ENCODE results near the gene IRAK2.
A peak's percentile ranks its signal among the peaks of the same experiment; 100 is the strongest.
"Not testable (repeated sequence)": the region's sequence is repeated elsewhere in the genome, so short reads cannot be mapped to it uniquely, and the experiment has no call there.

IRAK2 gene

DNA sequence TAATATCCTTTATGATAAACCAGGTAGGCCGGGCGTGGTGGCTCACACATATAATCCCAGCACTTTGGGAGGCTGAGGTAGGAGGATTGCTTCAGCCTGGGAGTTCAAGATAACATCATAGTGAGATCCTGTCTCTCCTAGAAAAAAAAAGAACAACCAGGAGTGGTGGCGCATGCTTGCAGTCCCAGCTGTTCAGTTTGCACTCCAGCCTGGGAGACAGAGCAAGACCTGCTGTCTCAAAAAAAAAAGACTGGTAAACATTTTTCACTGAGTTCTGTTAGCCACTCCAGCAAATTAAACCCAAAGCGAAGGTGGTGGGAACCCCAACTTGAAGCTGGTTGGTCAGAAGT lies 9.6 kb upstream of the IRAK2 start:
- no peak overlapping the region for H3K9ac ChIP-seq (ENCODE audit: insufficient read length)
- H3K36me3 ChIP-seq (ENCODE audit: insufficient read depth, low read length) = peaks cover 15% of the 10 kb centered on the region; the same call in 1 of the 2 replicates
- no peak for TF ChIP-seq FOXP2 (optimal IDR thresholded peaks at IDR 0.05; ENCODE audit: control extremely low read depth, extremely low read length, insufficient read depth)
- no peak for TF ChIP-seq EZH2 (IDR thresholded peaks at IDR 0.05)
- no peak for TF ChIP-seq POLR2AphosphoS5 (IDR thresholded peaks at IDR 0.05; ENCODE audit: borderline replicate concordance, low read depth, low read length)
- no peak overlapping the region for H3K27ac ChIP-seq
- no peak for DNase-seq (ENCODE audit: low read depth, low spot score)
- no peaks in the 10 kb centered on the region for H3K9me3 ChIP-seq (ENCODE audit: low read depth, low read length)
- H3K4me3 ChIP-seq = no peak overlapping the region

GRCh38 chr3:10155658-10156057 lies 9.1 kb upstream of the IRAK2 start:
- Histone ChIP-seq H3K9me3 (ENCODE audit: low read depth, low read length) (no peaks in the 10 kb centered on the region), H3K4me3 (no peak overlapping the region), H3K36me3 (ENCODE audit: insufficient read depth, low read length) (peaks cover 9% of the 10 kb centered on the region; the same call in 1 of the 2 replicates), H3K27ac (no peak overlapping the region), H3K9ac (ENCODE audit: insufficient read length) (no peak overlapping the region)
- no peak for DNase-seq (ENCODE audit: low read depth, low spot score)
- TF ChIP-seq POLR2AphosphoS5 (IDR thresholded peaks at IDR 0.05; ENCODE audit: borderline replicate concordance, low read depth, low read length) = no peak
- TF ChIP-seq EZH2 (IDR thresholded peaks at IDR 0.05) = no peak
- TF ChIP-seq FOXP2 (optimal IDR thresholded peaks at IDR 0.05; ENCODE audit: control extremely low read depth, extremely low read length, insufficient read depth) = no peak

- no peaks in the 10 kb centered on the region for H3K36me3 ChIP-seq (ENCODE audit: insufficient read depth, low read length)
- no peaks in the 10 kb centered on the region for H3K9me3 ChIP-seq (ENCODE audit: low read depth, low read length)
- DNase-seq (ENCODE audit: low read depth, low spot score) = no peak
- no peak for TF ChIP-seq EZH2 (IDR thresholded peaks at IDR 0.05)
- no peak for TF ChIP-seq FOXP2 (optimal IDR thresholded peaks at IDR 0.05; ENCODE audit: control extremely low read depth, extremely low read length, insufficient read depth)
- TF ChIP-seq POLR2AphosphoS5 (IDR thresholded peaks at IDR 0.05; ENCODE audit: borderline replicate concordance, low read depth, low read length) = no peak
- no peak overlapping the region for H3K9ac ChIP-seq (ENCODE audit: insufficient read length)
- H3K4me3 ChIP-seq = no peak overlapping the region
- no peak overlapping the region for H3K27ac ChIP-seq
Measured at GRCh38 chr3:10157031-10157430, 7.7 kb upstream of the IRAK2 start.

GRCh38 chr3:10158555-10158954 lies 6.2 kb upstream of the IRAK2 start:
- not testable (repeated sequence) for DNase-seq (ENCODE audit: low read depth, low spot score); H3K27ac ChIP-seq; H3K9me3 ChIP-seq (ENCODE audit: low read depth, low read length); H3K4me3 ChIP-seq; H3K36me3 ChIP-seq (ENCODE audit: insufficient read depth, low read length); H3K9ac ChIP-seq (ENCODE audit: insufficient read length)

GRCh38 chr3:10160346-10160745 lies 4.4 kb upstream of the IRAK2 start:
- DNase-seq (ENCODE audit: low read depth, low spot score) = peak; percentile 22
- H3K4me3 ChIP-seq = no peak overlapping the region; the same call in 1 of the 2 replicates
- no peak overlapping the region for H3K9ac ChIP-seq (ENCODE audit: insufficient read length)
- TF ChIP-seq FOXP2 (optimal IDR thresholded peaks at IDR 0.05; ENCODE audit: control extremely low read depth, extremely low read length, insufficient read depth) (no peak), EZH2 (IDR thresholded peaks at IDR 0.05) (no peak), POLR2AphosphoS5 (IDR thresholded peaks at IDR 0.05; ENCODE audit: borderline replicate concordance, low read depth, low read length) (no peak; the same call in 1 of the 2 replicates)
- peak overlapping the region; percentile 50; the same call in 1 of the 2 replicates for H3K27ac ChIP-seq
- H3K9me3 ChIP-seq (ENCODE audit: low read depth, low read length) = no peaks in the 10 kb centered on the region
- H3K36me3 ChIP-seq (ENCODE audit: insufficient read depth, low read length) = no peaks in the 10 kb centered on the region

DNA sequence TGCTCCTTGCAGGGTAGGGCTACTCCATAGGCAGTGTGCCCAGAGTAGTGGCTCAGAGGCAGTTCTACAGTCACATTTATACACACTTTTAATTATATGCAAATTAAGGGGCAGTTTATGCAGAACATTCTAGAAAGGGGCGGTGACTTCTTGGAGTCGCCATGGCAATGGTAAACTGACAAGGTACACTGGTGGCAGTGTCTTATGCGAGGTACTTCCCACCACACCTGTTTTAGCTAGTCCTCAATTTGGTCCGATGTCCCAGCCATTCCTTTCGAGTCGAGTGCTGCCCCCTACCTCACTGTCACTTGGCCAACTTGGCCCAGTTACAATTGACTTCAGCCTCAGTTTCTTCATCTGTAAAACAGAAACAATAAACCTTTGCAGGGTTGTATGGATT lies 3.8 kb upstream of the IRAK2 start:
- Histone ChIP-seq H3K4me3 (no peak overlapping the region), H3K9me3 (ENCODE audit: low read depth, low read length) (no peaks in the 10 kb centered on the region), H3K9ac (ENCODE audit: insufficient read length) (no peak overlapping the region), H3K27ac (peak overlapping the region; percentile 50; the same call in 1 of the 2 replicates), H3K36me3 (ENCODE audit: insufficient read depth, low read length) (no peaks in the 10 kb centered on the region)
- no peak for DNase-seq (ENCODE audit: low read depth, low spot score)
- TF ChIP-seq FOXP2 (optimal IDR thresholded peaks at IDR 0.05; ENCODE audit: control extremely low read depth, extremely low read length, insufficient read depth) = no peak
- TF ChIP-seq POLR2AphosphoS5 (IDR thresholded peaks at IDR 0.05; ENCODE audit: borderline replicate concordance, low read depth, low read length) = no peak
- no peak for TF ChIP-seq EZH2 (IDR thresholded peaks at IDR 0.05)

GRCh38 chr3:10162185-10162584 lies 2.5 kb upstream of the IRAK2 start:
- no peak for DNase-seq (ENCODE audit: low read depth, low spot score)

GRCh38 chr3:10164201-10164545 lies 546 bp upstream of the IRAK2 start:
- not testable (repeated sequence) for H3K27ac ChIP-seq; H3K36me3 ChIP-seq (ENCODE audit: insufficient read depth, low read length); H3K9me3 ChIP-seq (ENCODE audit: low read depth, low read length); H3K9ac ChIP-seq (ENCODE audit: insufficient read length); H3K4me3 ChIP-seq; DNase-seq (ENCODE audit: low read depth, low spot score)

More at GRCh38 chr3:10162185-10162584, 2.5 kb upstream of the IRAK2 start:
- Histone ChIP-seq H3K9me3 (ENCODE audit: low read depth, low read length) (no peaks in the 10 kb centered on the region), H3K36me3 (ENCODE audit: insufficient read depth, low read length) (no peaks in the 10 kb centered on the region), H3K9ac (ENCODE audit: insufficient read length) (no peak overlapping the region), H3K27ac (no peak overlapping the region), H3K4me3 (no peak overlapping the region)
- TF ChIP-seq FOXP2 (optimal IDR thresholded peaks at IDR 0.05; ENCODE audit: control extremely low read depth, extremely low read length, insufficient read depth) (no peak), EZH2 (IDR thresholded peaks at IDR 0.05) (no peak), POLR2AphosphoS5 (IDR thresholded peaks at IDR 0.05; ENCODE audit: borderline replicate concordance, low read depth, low read length) (no peak)

DNA sequence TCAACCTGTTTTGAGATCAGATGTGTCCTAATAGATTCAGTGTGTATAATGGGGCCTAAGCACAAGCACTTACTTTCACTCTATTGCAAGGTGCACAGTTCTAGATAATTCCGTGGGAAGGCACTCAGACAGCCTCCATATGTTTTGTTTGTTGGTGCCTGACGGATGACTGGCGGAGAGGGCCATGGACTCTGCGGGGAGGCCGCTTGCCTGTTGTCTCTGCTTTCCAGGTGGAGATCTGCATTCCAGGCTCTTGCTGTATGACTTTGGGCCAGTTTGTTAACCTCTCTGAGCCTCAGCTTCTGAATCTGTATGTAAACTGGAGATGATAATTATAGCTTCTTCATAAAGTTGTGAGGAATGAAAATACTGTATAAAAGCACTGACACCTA lies 1.5 kb downstream of the IRAK2 start:
- Histone ChIP-seq H3K36me3 (ENCODE audit: insufficient read depth, low read length) (no peaks in the 10 kb centered on the region), H3K4me3 (no peak overlapping the region), H3K9me3 (ENCODE audit: low read depth, low read length) (no peaks in the 10 kb centered on the region), H3K9ac (ENCODE audit: insufficient read length) (no peak overlapping the region), H3K27ac (no peak overlapping the region)
- DNase-seq (ENCODE audit: low read depth, low spot score) = no peak
- TF ChIP-seq EZH2 (IDR thresholded peaks at IDR 0.05) (no peak), POLR2AphosphoS5 (IDR thresholded peaks at IDR 0.05; ENCODE audit: borderline replicate concordance, low read depth, low read length) (no peak), FOXP2 (optimal IDR thresholded peaks at IDR 0.05; ENCODE audit: control extremely low read depth, extremely low read length, insufficient read depth) (no peak)

Data from SK-N-MC (cell line).